Measurements from ENCODE around the gene PLLP.

GRCh38 chr16:57324749-57325148, 40.3 kb upstream of the PLLP start:
- TF ChIP-seq TAF1 (IDR thresholded peaks at IDR 0.05; ENCODE audit: low read depth): no peak
- TF ChIP-seq MAX (IDR thresholded peaks at IDR 0.05): no peak
- TF ChIP-seq TCF12 (IDR thresholded peaks at IDR 0.05; ENCODE audit: low read depth): no peak
- TF ChIP-seq TEAD4 (IDR thresholded peaks at IDR 0.05): no peak
- TF ChIP-seq REST (IDR thresholded peaks at IDR 0.05; ENCODE audit: low read depth): no peak
- no peak for TF ChIP-seq NFIC (IDR thresholded peaks at IDR 0.05)
- TF ChIP-seq CEBPB (IDR thresholded peaks at IDR 0.05): no peak
- no peak for TF ChIP-seq YY1 (IDR thresholded peaks at IDR 0.05; ENCODE audit: low read depth)
- no peak for TF ChIP-seq USF1 (IDR thresholded peaks at IDR 0.05)

Data from Ishikawa (cell line).